ENCODE data around the gene FKRP.
"Not testable (repeated sequence)": the region's sequence is repeated elsewhere in the genome, so short reads cannot be mapped to it uniquely, and the experiment has no call there.

Gene FKRP, protein sequence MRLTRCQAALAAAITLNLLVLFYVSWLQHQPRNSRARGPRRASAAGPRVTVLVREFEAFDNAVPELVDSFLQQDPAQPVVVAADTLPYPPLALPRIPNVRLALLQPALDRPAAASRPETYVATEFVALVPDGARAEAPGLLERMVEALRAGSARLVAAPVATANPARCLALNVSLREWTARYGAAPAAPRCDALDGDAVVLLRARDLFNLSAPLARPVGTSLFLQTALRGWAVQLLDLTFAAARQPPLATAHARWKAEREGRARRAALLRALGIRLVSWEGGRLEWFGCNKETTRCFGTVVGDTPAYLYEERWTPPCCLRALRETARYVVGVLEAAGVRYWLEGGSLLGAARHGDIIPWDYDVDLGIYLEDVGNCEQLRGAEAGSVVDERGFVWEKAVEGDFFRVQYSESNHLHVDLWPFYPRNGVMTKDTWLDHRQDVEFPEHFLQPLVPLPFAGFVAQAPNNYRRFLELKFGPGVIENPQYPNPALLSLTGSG

DNA sequence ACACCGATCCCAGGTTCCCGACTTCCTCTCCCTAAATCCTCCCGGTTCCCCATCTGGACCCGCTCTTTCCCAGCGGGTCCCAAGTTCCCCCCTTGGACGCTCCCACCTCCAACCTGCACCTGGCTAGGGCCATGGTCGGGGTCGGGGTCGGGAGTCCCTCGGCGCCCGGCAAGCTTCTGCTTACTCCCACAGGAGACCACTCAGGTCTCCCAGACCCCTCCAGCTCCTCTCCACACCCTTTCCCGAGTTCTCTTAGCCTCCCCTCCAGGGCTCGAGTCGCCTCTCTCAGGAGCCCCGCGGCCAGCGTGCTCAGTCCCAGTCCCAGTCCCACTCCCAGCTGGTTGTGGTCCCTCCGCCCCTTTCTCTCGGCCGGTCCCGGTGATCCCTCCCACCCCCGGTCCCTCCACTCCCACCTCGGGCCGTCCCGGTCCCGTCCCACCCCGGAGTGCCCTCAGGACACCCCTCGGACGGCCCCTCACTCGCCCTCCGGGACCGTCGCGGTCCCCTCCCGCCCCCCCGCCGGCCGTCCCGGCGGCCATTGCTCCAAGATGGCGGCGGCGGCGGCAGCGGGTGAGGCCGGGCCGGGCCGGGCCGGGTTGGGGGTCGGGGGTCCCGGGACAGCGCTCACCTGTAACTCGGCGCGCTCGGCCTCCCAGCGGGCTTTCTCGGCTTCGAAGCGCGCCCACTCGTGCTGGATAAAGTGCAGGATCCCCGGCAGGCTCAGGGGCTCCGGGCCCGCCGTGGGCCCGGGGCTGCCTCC lies at the start of gene FKRP:
TSS of gene FKRP (plus strand) at position 537 of the 760 bp plus-strand sequence. CDS start 9,394 bp downstream, outside the sequence.
- H3K9ac ChIP-seq (ENCODE audit: low read length in 2 of 2), result peak within 1 kb of the TSS; percentile 76 to 92
- H3K9me3 ChIP-seq (ENCODE audit: control insufficient read depth in 2 of 2, low read length in 2 of 2), result no peaks in the 10 kb centered on the region
- H3K27ac ChIP-seq (ENCODE audit: low read length), result no peak within 1 kb of the TSS
- H3K27me3 ChIP-seq (ENCODE audit: control insufficient read depth in 1 of 2, insufficient read depth in 2 of 2, low read length in 2 of 2), result no peaks in the 10 kb centered on the region
- H3K4me1 ChIP-seq (ENCODE audit: control insufficient read depth, insufficient read depth, low read length), result peaks cover 45% of the 10 kb centered on the region
- peak within 1 kb of the TSS; percentile 88 to 89 for H3K4me3 ChIP-seq (ENCODE audit: low read length in 2 of 2)
- H3K36me3 ChIP-seq (ENCODE audit: control insufficient read depth in 2 of 2, insufficient read depth in 2 of 2, low read length in 2 of 2), result peaks cover 4 to 5% of the 10 kb centered on the region in 2 donors

- no peak overlapping the region for H3K9ac ChIP-seq (ENCODE audit: low read length in 2 of 2)
- no peak overlapping the region for H3K27ac ChIP-seq (ENCODE audit: low read length)
- peaks cover 45 to 52% of the 10 kb centered on the region in 2 donors for H3K36me3 ChIP-seq (ENCODE audit: control insufficient read depth in 2 of 2, insufficient read depth in 2 of 2, low read length in 2 of 2)
- peak overlapping the region in 1 of 2 donors; percentile 65 for H3K4me3 ChIP-seq (ENCODE audit: low read length in 2 of 2)
- no peaks in the 10 kb centered on the region for H3K9me3 ChIP-seq (ENCODE audit: control insufficient read depth in 2 of 2, low read length in 2 of 2)
- peaks cover 11% of the 10 kb centered on the region for H3K4me1 ChIP-seq (ENCODE audit: control insufficient read depth, insufficient read depth, low read length)
- H3K27me3 ChIP-seq (ENCODE audit: control insufficient read depth in 1 of 2, insufficient read depth in 2 of 2, low read length in 2 of 2), result no peaks in the 10 kb centered on the region
Observed at GRCh38 chr19:46696866-46697203, 49.0 kb upstream of the FKRP start.

DNA sequence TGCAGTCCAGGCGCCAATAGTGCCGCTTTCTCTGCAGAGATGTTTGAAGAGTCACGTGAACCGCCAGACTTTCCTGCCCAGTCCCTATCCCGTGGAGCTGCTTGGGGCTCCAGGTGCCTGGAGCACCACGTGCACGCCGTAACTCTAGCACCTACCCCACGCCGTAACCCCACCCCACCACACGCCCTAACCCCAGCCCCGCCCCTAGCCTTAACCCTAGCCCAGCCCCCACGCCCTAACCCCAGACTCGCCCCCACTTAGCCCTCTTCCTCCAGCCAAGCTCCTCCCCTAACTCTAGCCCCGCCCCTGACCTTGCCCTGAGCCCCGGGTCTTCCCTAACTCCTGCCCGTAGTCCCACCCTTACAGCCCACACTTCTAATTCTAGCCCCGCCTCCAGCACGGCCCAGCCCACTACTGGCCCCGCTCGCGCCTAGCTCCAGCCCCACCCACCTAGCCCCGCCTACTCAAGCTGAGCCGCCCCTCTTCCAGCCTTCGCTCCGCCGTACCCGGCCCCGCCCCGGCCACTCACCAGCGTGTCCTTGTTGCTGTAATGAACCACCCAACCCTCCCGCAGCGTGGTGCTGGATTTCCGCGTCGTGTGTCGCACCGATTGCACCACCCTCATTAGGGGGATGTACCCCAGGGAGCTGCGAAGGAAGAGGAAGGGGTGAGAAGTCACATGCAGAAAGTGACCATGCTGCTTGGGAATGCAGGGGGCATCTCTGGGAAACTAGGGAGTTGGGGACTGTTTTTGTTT lies 48.5 kb upstream of the FKRP start:
- Histone ChIP-seq H3K27me3 (ENCODE audit: control insufficient read depth in 1 of 2, insufficient read depth in 2 of 2, low read length in 2 of 2) (no peaks in the 10 kb centered on the region), H3K9me3 (ENCODE audit: control insufficient read depth in 2 of 2, low read length in 2 of 2) (no peaks in the 10 kb centered on the region), H3K4me3 (ENCODE audit: low read length in 2 of 2) (peak overlapping the region; percentile 24 to 65), H3K27ac (ENCODE audit: low read length) (no peak overlapping the region), H3K9ac (ENCODE audit: low read length in 2 of 2) (no peak overlapping the region), H3K36me3 (ENCODE audit: control insufficient read depth in 2 of 2, insufficient read depth in 2 of 2, low read length in 2 of 2) (peaks cover 43 to 49% of the 10 kb centered on the region in 2 donors), H3K4me1 (ENCODE audit: control insufficient read depth, insufficient read depth, low read length) (peaks cover 11% of the 10 kb centered on the region)

DNA sequence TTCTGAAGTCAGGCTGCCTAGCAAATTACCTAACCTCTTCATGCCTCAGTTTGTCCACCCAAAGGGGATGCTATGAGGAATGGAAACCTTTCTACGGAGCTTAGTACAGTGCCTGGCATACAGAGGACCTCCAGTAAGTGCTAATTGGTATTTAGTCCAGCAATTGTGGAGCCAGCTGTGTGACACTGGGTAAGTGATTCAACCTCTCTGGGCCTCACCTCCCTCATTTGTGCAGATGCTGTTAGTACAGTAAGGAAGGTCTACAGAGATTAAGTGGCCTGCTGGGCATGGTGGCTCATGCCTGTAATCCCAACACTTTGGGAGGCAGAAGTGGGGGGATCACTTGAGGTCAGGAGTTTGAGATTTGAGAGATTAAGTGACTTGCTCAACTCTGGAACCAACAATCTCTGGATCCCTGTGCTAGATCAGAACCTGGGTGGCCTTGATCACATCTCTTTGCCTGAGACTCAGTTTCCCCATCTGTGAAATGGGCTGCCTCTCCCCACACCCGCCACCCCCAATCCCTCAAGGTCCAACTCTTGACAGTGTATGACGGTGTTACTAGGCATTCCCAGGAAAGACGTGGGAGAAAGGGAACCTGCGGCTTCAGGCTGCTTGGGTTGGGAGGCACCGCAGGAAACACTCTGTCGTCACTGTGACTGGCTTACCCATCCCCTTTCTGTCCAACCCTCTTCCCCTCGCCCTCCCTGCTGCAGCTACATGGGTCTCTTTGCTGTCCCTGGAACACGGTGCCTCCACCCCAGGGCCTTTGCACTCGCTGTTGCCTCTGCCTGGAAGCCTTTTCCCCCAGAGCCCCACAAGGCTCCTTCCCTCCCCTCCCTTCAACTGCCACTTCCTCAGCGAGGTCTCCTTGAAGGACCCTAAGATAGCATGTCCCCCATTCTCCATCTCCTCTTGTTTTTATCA lies 47.2 kb upstream of the FKRP start:
- Histone ChIP-seq H3K27me3 (ENCODE audit: control insufficient read depth in 1 of 2, insufficient read depth in 2 of 2, low read length in 2 of 2) (no peaks in the 10 kb centered on the region), H3K9ac (ENCODE audit: low read length in 2 of 2) (no peak overlapping the region), H3K27ac (ENCODE audit: low read length) (no peak overlapping the region), H3K4me1 (ENCODE audit: control insufficient read depth, insufficient read depth, low read length) (peaks cover 11% of the 10 kb centered on the region), H3K9me3 (ENCODE audit: control insufficient read depth in 2 of 2, low read length in 2 of 2) (no peaks in the 10 kb centered on the region), H3K36me3 (ENCODE audit: control insufficient read depth in 2 of 2, insufficient read depth in 2 of 2, low read length in 2 of 2) (peaks cover 37 to 39% of the 10 kb centered on the region in 2 donors), H3K4me3 (ENCODE audit: low read length in 2 of 2) (no peak overlapping the region)

- Histone ChIP-seq H3K4me1 (ENCODE audit: control insufficient read depth, insufficient read depth, low read length) (peaks cover 11% of the 10 kb centered on the region), H3K27ac (ENCODE audit: low read length) (no peak overlapping the region), H3K4me3 (ENCODE audit: low read length in 2 of 2) (no peak overlapping the region), H3K36me3 (ENCODE audit: control insufficient read depth in 2 of 2, insufficient read depth in 2 of 2, low read length in 2 of 2) (peaks cover 32 to 34% of the 10 kb centered on the region in 2 donors), H3K9me3 (ENCODE audit: control insufficient read depth in 2 of 2, low read length in 2 of 2) (no peaks in the 10 kb centered on the region), H3K27me3 (ENCODE audit: control insufficient read depth in 1 of 2, insufficient read depth in 2 of 2, low read length in 2 of 2) (no peaks in the 10 kb centered on the region), H3K9ac (ENCODE audit: low read length in 2 of 2) (no peak overlapping the region)
Observed at GRCh38 chr19:46700704-46701103, 45.2 kb upstream of the FKRP start.

GRCh38 chr19:46704379-46705076 lies 41.3 kb upstream of the FKRP start:
- H3K36me3 ChIP-seq (ENCODE audit: control insufficient read depth in 2 of 2, insufficient read depth in 2 of 2, low read length in 2 of 2), result peaks cover 31 to 35% of the 10 kb centered on the region in 2 donors
- no peak overlapping the region for H3K27ac ChIP-seq (ENCODE audit: low read length)

DNA sequence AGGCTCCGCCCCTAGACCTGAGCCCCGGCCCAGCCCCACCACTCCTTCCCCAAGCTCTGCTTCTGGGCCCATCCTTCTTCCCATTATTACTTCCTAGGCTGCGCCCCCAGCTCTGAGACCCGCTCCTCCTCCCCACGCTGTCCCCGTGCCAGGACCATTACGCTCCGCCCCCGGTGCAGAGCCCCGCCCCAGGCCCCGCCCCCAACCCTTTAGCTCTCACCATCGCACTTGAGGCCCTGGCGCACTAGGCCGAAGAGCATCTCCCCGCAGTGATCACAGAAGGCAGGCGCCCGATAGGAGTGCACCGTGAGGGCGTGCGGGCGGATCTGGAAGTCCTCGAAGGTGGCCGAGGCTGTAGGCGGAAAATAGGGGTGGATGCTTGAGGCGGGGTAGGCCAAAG lies 35.2 kb upstream of the FKRP start:
- Histone ChIP-seq H3K4me1 (ENCODE audit: control insufficient read depth, insufficient read depth, low read length) (peaks cover 14% of the 10 kb centered on the region), H3K36me3 (ENCODE audit: control insufficient read depth in 2 of 2, insufficient read depth in 2 of 2, low read length in 2 of 2) (peaks cover 10 to 16% of the 10 kb centered on the region in 2 donors), H3K4me3 (ENCODE audit: low read length in 2 of 2) (no peak overlapping the region), H3K9me3 (ENCODE audit: control insufficient read depth in 2 of 2, low read length in 2 of 2) (no peaks in the 10 kb centered on the region), H3K27ac (ENCODE audit: low read length) (no peak overlapping the region), H3K9ac (ENCODE audit: low read length in 2 of 2) (no peak overlapping the region), H3K27me3 (ENCODE audit: control insufficient read depth in 1 of 2, insufficient read depth in 2 of 2, low read length in 2 of 2) (no peaks in the 10 kb centered on the region)

More at GRCh38 chr19:46704379-46705076, 41.3 kb upstream of the FKRP start:
- Histone ChIP-seq H3K9ac (ENCODE audit: low read length in 2 of 2) (no peak overlapping the region), H3K4me1 (ENCODE audit: control insufficient read depth, insufficient read depth, low read length) (no peaks in the 10 kb centered on the region), H3K9me3 (ENCODE audit: control insufficient read depth in 2 of 2, low read length in 2 of 2) (no peaks in the 10 kb centered on the region), H3K27me3 (ENCODE audit: control insufficient read depth in 1 of 2, insufficient read depth in 2 of 2, low read length in 2 of 2) (no peaks in the 10 kb centered on the region), H3K4me3 (ENCODE audit: low read length in 2 of 2) (no peak overlapping the region)

GRCh38 chr19:46712768-46713338 lies 33.0 kb upstream of the FKRP start:
- H3K9me3 ChIP-seq (ENCODE audit: control insufficient read depth in 2 of 2, low read length in 2 of 2); H3K36me3 ChIP-seq (ENCODE audit: control insufficient read depth in 2 of 2, insufficient read depth in 2 of 2, low read length in 2 of 2); H3K4me3 ChIP-seq (ENCODE audit: low read length in 2 of 2); H3K27me3 ChIP-seq (ENCODE audit: control insufficient read depth in 1 of 2, insufficient read depth in 2 of 2, low read length in 2 of 2); H3K27ac ChIP-seq (ENCODE audit: low read length); H3K9ac ChIP-seq (ENCODE audit: low read length in 2 of 2): not testable (repeated sequence)
- H3K4me1 ChIP-seq (ENCODE audit: control insufficient read depth, insufficient read depth, low read length), result peaks cover 26% of the 10 kb centered on the region

DNA sequence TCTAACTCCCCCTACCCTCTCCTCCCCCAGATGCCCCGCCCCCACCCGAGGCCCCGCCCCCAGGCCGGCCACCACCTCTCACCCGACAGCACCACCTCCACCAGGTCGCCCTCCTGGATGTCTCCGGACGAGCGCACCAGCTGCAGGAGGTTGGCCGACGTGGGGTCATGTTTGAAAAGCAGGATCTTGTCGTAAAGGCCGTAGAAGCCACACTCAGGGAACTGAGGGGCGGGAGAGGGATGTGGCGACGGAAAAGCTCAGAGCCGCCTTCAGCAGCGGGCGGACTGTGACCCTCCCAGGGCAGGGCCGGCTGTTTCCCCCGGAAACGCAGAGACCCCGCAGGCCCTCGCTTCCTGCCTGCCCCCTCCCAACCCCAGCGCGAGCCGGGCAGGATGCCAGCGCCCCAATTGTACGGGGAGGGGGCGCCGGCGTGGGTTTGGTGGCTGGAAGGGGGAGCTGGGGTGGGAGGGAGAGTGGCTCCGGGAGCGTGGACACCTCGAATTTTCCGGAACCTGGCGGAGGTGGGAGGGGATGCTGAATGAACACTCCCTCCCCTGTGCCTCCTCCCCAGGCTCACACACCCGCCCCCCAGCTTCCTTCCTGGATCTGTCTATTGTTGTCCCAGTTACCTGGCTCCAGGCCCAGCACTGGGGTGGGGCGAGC lies 31.9 kb upstream of the FKRP start:
- H3K36me3 ChIP-seq (ENCODE audit: control insufficient read depth in 2 of 2, insufficient read depth in 2 of 2, low read length in 2 of 2), result peaks cover 0 to 3% of the 10 kb centered on the region in 2 donors
- H3K9me3 ChIP-seq (ENCODE audit: control insufficient read depth in 2 of 2, low read length in 2 of 2), result no peaks in the 10 kb centered on the region
- H3K9ac ChIP-seq (ENCODE audit: low read length in 2 of 2), result peak overlapping the region in 1 of 2 donors; percentile 60
- H3K4me3 ChIP-seq (ENCODE audit: low read length in 2 of 2), result peak overlapping the region; percentile 69 to 80
- H3K27me3 ChIP-seq (ENCODE audit: control insufficient read depth in 1 of 2, insufficient read depth in 2 of 2, low read length in 2 of 2), result no peaks in the 10 kb centered on the region
- H3K27ac ChIP-seq (ENCODE audit: low read length), result peak overlapping the region; percentile 76
- H3K4me1 ChIP-seq (ENCODE audit: control insufficient read depth, insufficient read depth, low read length), result peaks cover 31% of the 10 kb centered on the region

Measured in stomach smooth muscle (tissue), 2 donors.